ENCODE data around the gene GMNN. TPM values are rescaled to one million over a fixed set of nuclear protein-coding genes. Genes with fewer than 3 reads are reported as not detected.
"Not testable (repeated sequence)": the region's sequence is repeated elsewhere in the genome, so short reads cannot be mapped to it uniquely, and the experiment has no call there.

Gene GMNN
- polyA plus RNA-seq (2013, experiment 1 of 4): 98.4 TPM
- polyA plus RNA-seq (2013, experiment 2 of 4): 94.6 TPM
- 95.7 TPM for polyA plus RNA-seq (2013, experiment 3 of 4)
- 95.1 TPM for polyA plus RNA-seq (2013, experiment 4 of 4)

DNA sequence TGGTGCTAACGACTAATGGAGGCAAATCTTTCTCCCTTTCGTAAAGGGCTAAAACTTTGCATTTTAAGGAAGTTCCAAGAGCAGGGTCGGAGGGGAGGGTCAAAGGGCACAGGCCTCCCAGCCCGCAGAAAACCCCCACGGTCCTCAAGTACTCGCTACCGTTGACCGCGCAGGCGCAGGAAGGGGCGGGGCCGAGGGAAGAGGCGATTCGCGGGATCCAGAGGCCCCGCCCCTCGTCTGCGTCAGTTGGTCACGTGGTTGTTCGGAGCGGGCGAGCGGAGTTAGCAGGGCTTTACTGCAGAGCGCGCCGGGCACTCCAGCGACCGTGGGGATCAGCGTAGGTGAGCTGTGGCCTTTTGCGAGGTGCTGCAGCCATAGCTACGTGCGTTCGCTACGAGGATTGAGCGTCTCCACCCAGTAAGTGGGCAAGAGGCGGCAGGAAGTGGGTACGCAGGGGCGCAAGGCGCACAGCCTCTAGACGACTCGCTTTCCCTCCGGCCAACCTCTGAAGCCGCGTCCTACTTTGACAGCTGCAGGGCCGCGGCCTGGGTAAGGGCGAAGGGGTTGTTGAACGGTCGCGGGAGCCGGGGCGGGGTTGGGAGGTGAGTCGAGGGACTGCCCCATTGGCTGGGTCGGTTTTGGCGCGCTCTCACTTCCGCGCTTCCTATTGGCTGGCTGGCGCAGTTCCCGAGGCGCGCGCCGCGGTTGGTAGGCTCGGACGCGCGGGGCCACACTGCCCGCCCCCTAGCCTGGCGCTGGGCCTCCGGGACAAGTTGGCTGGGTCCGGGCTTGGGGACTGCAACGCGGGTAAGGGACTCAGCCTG, at the start of gene GMNN:
TSS of gene GMNN (plus strand) at position 242 of the 824 bp plus-strand sequence. CDS start 2,310 bp downstream, outside the sequence.
- Histone ChIP-seq H3K27me3 (ENCODE audit: control insufficient read depth, insufficient read depth, low read length, poor library complexity, severe bottlenecking) (no peaks in the 10 kb centered on the region), H3K4me3 (ENCODE audit: insufficient read depth, low read depth, low read length) (peak within 1 kb of the TSS; percentile 99), H3K9me3 (ENCODE audit: control insufficient read depth, low read length) (no peaks in the 10 kb centered on the region), H3K27ac (ENCODE audit: insufficient read depth, low read depth, low read length, poor library complexity, severe bottlenecking) (peak within 1 kb of the TSS; percentile 97), H3K36me3 (ENCODE audit: control insufficient read depth, insufficient read depth, low read length) (no peaks in the 10 kb centered on the region), H3K4me1 (ENCODE audit: control insufficient read depth, insufficient read depth, low read length) (no peaks in the 10 kb centered on the region)
- WGBS, 2 experiments: 1% methylated on average over 75 of the region's 75 CpGs

- H3K4me3 ChIP-seq (ENCODE audit: insufficient read depth, low read depth, low read length); H3K27ac ChIP-seq (ENCODE audit: insufficient read depth, low read depth, low read length, poor library complexity, severe bottlenecking); H3K36me3 ChIP-seq (ENCODE audit: control insufficient read depth, insufficient read depth, low read length); H3K4me1 ChIP-seq (ENCODE audit: control insufficient read depth, insufficient read depth, low read length); H3K9me3 ChIP-seq (ENCODE audit: control insufficient read depth, low read length); H3K27me3 ChIP-seq (ENCODE audit: control insufficient read depth, insufficient read depth, low read length, poor library complexity, severe bottlenecking): not testable (repeated sequence)
- 89 to 95% methylated on average over 3 of the region's 3 CpGs for WGBS, 2 experiments
Measured at GRCh38 chr6:24730653-24731052, 44.1 kb upstream of the GMNN start.

DNA sequence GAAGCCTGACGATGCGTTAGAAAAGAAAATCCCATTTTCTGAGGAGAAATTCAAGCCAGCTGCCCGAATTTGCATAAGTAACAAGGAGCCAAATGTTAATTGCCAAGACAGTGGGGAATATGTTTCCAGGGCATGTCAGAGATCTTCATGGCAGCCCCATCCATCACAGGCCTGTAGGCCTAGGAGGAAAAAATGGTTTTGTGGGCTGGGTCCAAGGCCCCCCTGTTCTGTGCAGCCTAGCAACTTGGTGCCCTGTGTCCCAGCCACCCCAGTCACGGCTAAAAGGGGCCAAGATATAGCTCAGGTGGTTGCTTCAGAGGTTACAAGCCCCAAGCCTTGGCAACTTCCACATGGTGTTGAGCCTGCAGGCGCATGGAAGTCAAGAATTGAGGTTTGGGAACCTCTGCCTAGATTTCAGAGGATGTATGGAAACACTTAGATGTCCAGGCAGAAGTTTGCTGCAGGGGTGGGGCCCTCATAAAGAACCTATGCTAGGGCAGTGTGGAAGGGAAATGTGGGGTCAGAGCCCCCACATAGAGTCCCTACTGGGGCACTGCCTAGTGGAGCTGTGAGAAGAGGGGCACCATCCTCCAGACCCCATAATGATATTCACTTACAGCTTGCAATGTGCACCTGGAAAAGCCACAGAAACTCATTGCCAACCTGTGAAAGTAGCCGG, 43.1 kb upstream of the GMNN start:
- H3K9me3 ChIP-seq (ENCODE audit: control insufficient read depth, low read length); H3K4me3 ChIP-seq (ENCODE audit: insufficient read depth, low read depth, low read length); H3K4me1 ChIP-seq (ENCODE audit: control insufficient read depth, insufficient read depth, low read length); H3K27me3 ChIP-seq (ENCODE audit: control insufficient read depth, insufficient read depth, low read length, poor library complexity, severe bottlenecking); H3K27ac ChIP-seq (ENCODE audit: insufficient read depth, low read depth, low read length, poor library complexity, severe bottlenecking); H3K36me3 ChIP-seq (ENCODE audit: control insufficient read depth, insufficient read depth, low read length): not testable (repeated sequence)
- 89 to 91% methylated on average over 6 of the region's 6 CpGs for WGBS, 2 experiments

DNA sequence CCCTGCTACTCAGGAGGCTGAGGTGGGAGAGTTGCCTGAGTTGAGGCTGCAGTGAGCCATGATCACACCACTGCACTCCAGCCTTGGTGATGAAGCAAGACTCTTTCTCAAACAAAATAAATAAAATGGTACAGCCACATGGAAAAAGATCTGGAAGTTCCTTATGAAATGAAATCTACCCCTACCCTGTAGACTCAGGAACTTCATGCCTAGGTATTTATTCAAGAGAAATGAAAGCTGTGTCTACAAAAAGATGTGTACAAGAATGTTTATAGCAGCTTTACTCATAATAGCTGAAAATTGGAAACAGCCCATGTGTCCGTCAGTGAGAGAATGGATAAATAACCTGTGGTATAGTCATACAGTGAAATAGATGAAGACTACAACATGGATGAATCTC, 40.6 kb upstream of the GMNN start:
- Histone ChIP-seq H3K27me3 (ENCODE audit: control insufficient read depth, insufficient read depth, low read length, poor library complexity, severe bottlenecking) (no peaks in the 10 kb centered on the region), H3K9me3 (ENCODE audit: control insufficient read depth, low read length) (peaks cover 2% of the 10 kb centered on the region), H3K36me3 (ENCODE audit: control insufficient read depth, insufficient read depth, low read length) (no peaks in the 10 kb centered on the region), H3K27ac (ENCODE audit: insufficient read depth, low read depth, low read length, poor library complexity, severe bottlenecking) (no peak overlapping the region), H3K4me1 (ENCODE audit: control insufficient read depth, insufficient read depth, low read length) (no peaks in the 10 kb centered on the region), H3K4me3 (ENCODE audit: insufficient read depth, low read depth, low read length) (no peak overlapping the region)
- 98 to 100% methylated on average over 1 of the region's 1 CpG for WGBS, 2 experiments

- WGBS, 2 experiments: 90 to 91% methylated on average over 4 of the region's 4 CpGs
- not testable (repeated sequence) for H3K36me3 ChIP-seq (ENCODE audit: control insufficient read depth, insufficient read depth, low read length); H3K4me1 ChIP-seq (ENCODE audit: control insufficient read depth, insufficient read depth, low read length); H3K9me3 ChIP-seq (ENCODE audit: control insufficient read depth, low read length); H3K4me3 ChIP-seq (ENCODE audit: insufficient read depth, low read depth, low read length); H3K27ac ChIP-seq (ENCODE audit: insufficient read depth, low read depth, low read length, poor library complexity, severe bottlenecking); H3K27me3 ChIP-seq (ENCODE audit: control insufficient read depth, insufficient read depth, low read length, poor library complexity, severe bottlenecking)
Measured at GRCh38 chr6:24734710-24735109, 40.0 kb upstream of the GMNN start.

- Histone ChIP-seq H3K27ac (ENCODE audit: insufficient read depth, low read depth, low read length, poor library complexity, severe bottlenecking) (no peak overlapping the region), H3K36me3 (ENCODE audit: control insufficient read depth, insufficient read depth, low read length) (no peaks in the 10 kb centered on the region), H3K27me3 (ENCODE audit: control insufficient read depth, insufficient read depth, low read length, poor library complexity, severe bottlenecking) (no peaks in the 10 kb centered on the region), H3K4me1 (ENCODE audit: control insufficient read depth, insufficient read depth, low read length) (no peaks in the 10 kb centered on the region), H3K9me3 (ENCODE audit: control insufficient read depth, low read length) (no peaks in the 10 kb centered on the region), H3K4me3 (ENCODE audit: insufficient read depth, low read depth, low read length) (no peak overlapping the region)
- WGBS, 2 experiments: 92 to 96% methylated on average over 3 of the region's 3 CpGs
Measured at GRCh38 chr6:24738741-24739140, 36.0 kb upstream of the GMNN start.

GRCh38 chr6:24740861-24741260, 33.9 kb upstream of the GMNN start:
- Histone ChIP-seq H3K27ac (ENCODE audit: insufficient read depth, low read depth, low read length, poor library complexity, severe bottlenecking) (no peak overlapping the region), H3K9me3 (ENCODE audit: control insufficient read depth, low read length) (no peaks in the 10 kb centered on the region), H3K27me3 (ENCODE audit: control insufficient read depth, insufficient read depth, low read length, poor library complexity, severe bottlenecking) (no peaks in the 10 kb centered on the region), H3K4me1 (ENCODE audit: control insufficient read depth, insufficient read depth, low read length) (no peaks in the 10 kb centered on the region), H3K36me3 (ENCODE audit: control insufficient read depth, insufficient read depth, low read length) (no peaks in the 10 kb centered on the region), H3K4me3 (ENCODE audit: insufficient read depth, low read depth, low read length) (no peak overlapping the region)

GRCh38 chr6:24742216-24742738, 32.5 kb upstream of the GMNN start:
- no peak overlapping the region for H3K27ac ChIP-seq (ENCODE audit: insufficient read depth, low read depth, low read length, poor library complexity, severe bottlenecking)

GRCh38 chr6:24743265-24743943, 31.3 kb upstream of the GMNN start:
- H3K36me3 ChIP-seq (ENCODE audit: control insufficient read depth, insufficient read depth, low read length): no peaks in the 10 kb centered on the region
- H3K4me3 ChIP-seq (ENCODE audit: insufficient read depth, low read depth, low read length): no peak overlapping the region
- H3K9me3 ChIP-seq (ENCODE audit: control insufficient read depth, low read length): no peaks in the 10 kb centered on the region
- H3K4me1 ChIP-seq (ENCODE audit: control insufficient read depth, insufficient read depth, low read length): no peaks in the 10 kb centered on the region
- H3K27me3 ChIP-seq (ENCODE audit: control insufficient read depth, insufficient read depth, low read length, poor library complexity, severe bottlenecking): no peaks in the 10 kb centered on the region
- 92 to 94% methylated on average over 2 of the region's 2 CpGs for WGBS, 2 experiments
- no peak overlapping the region for H3K27ac ChIP-seq (ENCODE audit: insufficient read depth, low read depth, low read length, poor library complexity, severe bottlenecking)

More at GRCh38 chr6:24742216-24742738, 32.5 kb upstream of the GMNN start:
- Histone ChIP-seq H3K4me1 (ENCODE audit: control insufficient read depth, insufficient read depth, low read length) (no peaks in the 10 kb centered on the region), H3K36me3 (ENCODE audit: control insufficient read depth, insufficient read depth, low read length) (no peaks in the 10 kb centered on the region), H3K4me3 (ENCODE audit: insufficient read depth, low read depth, low read length) (no peak overlapping the region), H3K27me3 (ENCODE audit: control insufficient read depth, insufficient read depth, low read length, poor library complexity, severe bottlenecking) (no peaks in the 10 kb centered on the region), H3K9me3 (ENCODE audit: control insufficient read depth, low read length) (no peaks in the 10 kb centered on the region)
- 94 to 95% methylated on average over 5 of the region's 5 CpGs for WGBS, 2 experiments

DNA sequence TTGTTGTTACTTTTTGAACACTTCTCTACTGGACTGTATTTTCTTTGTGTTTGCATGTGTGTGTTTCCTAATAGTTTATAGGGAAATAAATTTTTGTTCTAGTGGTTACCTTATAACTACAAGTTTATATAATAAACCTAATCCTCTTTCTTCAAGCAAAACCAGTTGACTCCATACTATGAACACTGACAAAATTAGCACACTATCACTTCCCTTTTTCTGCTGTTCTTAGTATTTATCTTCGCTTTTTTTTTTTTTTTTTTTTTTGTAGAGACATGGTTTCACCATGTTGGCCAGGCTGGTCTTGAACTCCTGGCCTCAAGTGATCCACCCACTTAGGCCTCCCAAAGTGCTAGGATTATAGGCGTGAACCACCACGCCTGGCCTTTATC, 30.8 kb upstream of the GMNN start:
- H3K4me1 ChIP-seq (ENCODE audit: control insufficient read depth, insufficient read depth, low read length): no peaks in the 10 kb centered on the region
- no peak overlapping the region for H3K4me3 ChIP-seq (ENCODE audit: insufficient read depth, low read depth, low read length)
- 88 to 97% methylated on average over 1 to 3 of the region's 3 CpGs for WGBS, 2 experiments
- H3K9me3 ChIP-seq (ENCODE audit: control insufficient read depth, low read length): no peaks in the 10 kb centered on the region
- no peaks in the 10 kb centered on the region for H3K36me3 ChIP-seq (ENCODE audit: control insufficient read depth, insufficient read depth, low read length)
- no peak overlapping the region for H3K27ac ChIP-seq (ENCODE audit: insufficient read depth, low read depth, low read length, poor library complexity, severe bottlenecking)
- H3K27me3 ChIP-seq (ENCODE audit: control insufficient read depth, insufficient read depth, low read length, poor library complexity, severe bottlenecking): no peaks in the 10 kb centered on the region

Data from ectodermal cell (in vitro differentiated cells).